HG03457 (cell line): ENCODE results near the gene ERCC6L2.

Source experiments
- ATAC-seq: cut with Tn5 transposase; IDR thresholded peaks from one replicate; pipeline ENCODE4 v1.9.1; 2021; ENCODE audit warnings: moderate number of reproducible peaks; ENCODE audit not compliant: unreplicated experiment

The ERCC6L2 gene

DNA sequence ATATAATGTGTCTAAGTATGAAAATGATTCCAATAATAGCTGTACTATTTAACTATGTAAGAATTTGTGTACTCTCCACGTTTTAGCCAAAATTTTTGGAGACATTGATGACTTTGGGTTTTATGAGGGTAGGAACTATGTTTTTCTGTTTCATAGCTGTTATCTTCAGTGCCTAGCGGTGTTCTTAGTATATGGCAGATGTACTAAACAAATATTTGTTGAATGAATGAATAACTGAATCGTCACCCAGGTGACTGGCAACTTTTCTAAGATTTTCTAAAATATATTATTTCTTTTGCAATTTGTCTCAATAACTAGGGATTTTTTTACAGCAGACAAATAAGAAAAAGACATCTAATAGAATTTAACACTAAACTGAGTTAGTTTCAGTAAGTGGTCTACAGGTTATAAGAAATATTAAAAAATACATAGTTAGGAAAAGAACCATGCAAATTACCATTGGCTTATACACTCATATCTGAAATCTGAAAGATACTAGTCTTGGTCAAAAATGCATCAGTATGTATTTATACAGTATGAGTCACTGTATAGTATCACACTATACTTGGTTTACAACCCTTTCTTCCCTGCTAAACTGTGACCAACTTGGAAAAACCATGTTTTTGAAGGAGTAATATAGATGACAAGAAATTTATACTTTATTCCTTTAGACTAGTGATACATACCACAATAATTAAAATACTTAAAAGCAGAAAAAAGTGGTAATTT lies 10.5 kb upstream of the ERCC6L2 start:
- no peak for ATAC-seq

DNA sequence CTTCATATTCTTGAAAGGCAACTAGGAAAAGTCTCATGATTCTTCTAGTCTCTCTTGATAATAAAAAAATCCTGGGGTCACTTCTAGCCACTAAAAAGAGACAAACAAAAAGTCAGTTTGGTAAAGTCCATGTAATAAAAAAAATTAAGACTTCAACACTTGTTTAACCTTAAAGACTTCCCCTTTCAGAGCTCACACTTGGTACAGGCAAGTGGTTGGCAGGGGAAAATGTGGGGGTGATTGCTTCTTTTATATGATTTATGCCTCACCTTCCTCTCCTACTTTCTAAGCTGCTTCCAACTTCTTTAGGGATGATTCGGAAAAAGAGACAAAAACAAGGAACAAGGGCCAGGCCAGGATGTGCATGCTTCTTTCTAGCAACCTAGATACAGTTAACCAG lies 5.1 kb upstream of the ERCC6L2 start:
- no peak for ATAC-seq

- ATAC-seq = no peak
Observed at GRCh38 chr9:95870906-95871305, 4.6 kb upstream of the ERCC6L2 start.

DNA sequence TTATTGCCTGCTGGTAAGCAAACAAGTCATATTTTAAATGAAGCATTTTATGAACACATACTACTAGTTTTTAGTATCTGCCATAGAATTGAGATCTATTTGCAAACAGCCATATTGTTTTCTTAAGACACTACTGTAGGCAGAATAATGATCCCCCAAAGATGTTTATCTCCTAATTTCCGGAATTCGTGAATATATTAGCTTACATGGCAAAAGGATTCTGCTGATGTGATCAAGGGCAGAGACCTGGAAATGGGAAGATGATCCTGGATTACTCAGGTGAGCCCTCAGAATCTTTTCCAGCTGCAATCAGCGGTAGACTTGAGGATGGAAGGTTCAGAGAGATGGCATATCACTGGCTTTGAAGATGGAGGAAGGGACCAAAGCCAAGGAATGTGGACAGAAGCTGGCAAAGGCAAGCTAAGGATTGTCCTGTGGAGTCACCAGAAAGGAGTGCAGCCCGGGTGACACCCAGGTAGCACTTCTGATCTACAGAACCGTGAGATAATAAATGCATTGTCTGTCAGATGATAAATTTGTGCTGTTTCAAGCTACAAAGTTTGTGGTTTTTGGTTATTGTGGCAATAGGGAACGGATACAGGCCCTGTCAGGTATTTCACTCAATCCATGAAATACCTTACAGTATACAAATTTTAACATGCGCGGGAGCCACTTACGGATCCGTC lies 1.0 kb upstream of the ERCC6L2 start:
- ATAC-seq = no peak

DNA sequence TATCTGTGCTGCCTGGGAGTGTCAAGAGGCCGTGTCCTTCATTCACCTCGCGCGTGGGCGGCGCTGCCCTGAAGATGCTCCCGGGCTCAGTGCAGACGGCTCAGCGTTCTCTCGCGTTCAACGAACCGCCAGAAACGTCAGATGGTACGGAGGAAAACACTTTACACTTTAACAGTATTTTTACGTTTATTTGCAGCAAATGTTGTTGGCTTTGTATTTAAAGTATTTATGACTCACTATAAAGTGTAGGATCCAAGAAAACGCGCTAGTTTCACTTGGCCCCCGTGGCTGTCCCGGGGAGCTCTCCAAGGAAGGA lies 544 bp upstream of the ERCC6L2 start:
- no peak for ATAC-seq

DNA sequence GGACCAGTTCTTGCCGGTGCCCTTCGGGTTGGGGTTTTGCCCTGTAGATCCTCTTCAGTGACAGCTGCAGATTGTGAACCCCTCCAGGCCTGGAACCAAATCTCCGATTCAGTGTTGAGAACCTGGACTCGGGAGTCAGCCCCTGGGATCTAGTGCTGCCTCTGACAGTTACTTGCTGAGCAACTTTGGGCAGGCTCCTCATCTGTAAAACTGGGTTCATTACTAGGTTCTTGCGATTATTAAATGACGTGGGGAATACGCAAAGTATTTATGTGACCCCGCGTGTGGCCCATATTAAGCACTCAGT lies 600 bp downstream of the ERCC6L2 start:
- ATAC-seq = peak; percentile 15

DNA sequence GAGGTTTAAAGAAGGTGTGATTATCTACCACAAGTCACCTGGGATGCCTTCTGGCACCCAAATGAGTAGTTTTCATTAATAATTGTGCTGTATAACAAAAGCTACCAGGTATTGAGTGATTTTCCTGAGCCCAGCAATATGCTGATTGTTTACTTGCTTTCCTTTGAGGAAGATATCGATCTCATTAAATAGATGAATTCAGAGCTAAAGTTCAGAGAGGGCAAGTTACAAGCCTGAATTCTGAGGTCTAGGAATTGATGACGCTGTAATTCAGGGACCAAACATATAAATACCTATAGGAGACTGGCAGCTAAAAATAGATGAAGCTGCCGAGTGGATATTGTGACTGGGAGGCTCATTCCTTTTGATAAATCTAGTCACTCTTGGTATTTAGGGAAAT lies 1.1 kb downstream of the ERCC6L2 start:
- no peak for ATAC-seq

- ATAC-seq = no peak
Observed at GRCh38 chr9:95877984-95878383, 2.5 kb downstream of the ERCC6L2 start.

DNA sequence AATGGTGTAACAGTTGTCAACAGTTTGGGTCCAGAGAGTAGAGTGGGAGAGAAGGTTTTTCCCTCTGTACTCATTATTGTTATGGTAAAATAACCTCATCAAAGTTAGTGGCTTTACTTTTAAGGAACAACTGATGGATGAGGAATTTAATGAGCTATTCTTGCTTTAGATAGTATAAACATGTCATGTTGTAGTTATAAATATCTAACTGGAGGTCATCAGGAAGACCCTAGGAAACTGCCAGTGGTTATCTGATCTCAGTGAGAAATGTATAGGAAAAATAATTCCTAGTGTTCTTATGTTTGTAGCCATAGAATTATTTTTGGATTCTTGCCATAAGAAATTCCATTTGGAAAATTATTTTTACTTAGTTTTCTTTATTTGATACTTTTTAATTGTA lies 4.1 kb downstream of the ERCC6L2 start:
- ATAC-seq = no peak

- no peak for ATAC-seq
Observed at GRCh38 chr9:95880021-95880690, 4.7 kb downstream of the ERCC6L2 start.

DNA sequence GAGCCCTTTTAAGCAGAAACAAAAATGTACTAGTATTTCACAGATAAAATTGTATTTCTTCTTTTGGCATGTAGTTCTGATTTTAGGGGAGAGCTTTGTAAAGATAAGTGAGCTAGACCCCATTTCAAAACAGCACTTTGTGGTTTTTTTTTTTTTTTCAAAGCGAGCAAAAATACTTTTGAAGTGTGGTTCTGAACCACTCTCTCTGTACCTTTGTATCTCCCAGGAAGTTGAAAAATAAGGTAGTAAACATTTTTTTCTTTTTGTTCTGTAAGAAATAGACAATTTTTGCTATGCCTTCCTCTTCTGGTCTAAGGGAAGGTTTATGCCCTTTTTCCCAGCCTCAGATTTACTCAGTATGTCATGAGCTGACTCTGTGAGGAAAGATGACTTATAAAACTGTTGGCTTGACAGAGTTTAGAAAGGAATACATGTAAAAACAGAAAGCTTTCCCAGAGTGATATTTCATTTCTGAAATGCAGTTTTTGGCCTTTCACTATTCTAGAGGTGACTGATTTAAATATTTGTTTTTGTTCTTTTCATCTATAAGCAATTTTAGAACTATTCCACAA lies 12.5 kb downstream of the ERCC6L2 start:
- no peak for ATAC-seq

DNA sequence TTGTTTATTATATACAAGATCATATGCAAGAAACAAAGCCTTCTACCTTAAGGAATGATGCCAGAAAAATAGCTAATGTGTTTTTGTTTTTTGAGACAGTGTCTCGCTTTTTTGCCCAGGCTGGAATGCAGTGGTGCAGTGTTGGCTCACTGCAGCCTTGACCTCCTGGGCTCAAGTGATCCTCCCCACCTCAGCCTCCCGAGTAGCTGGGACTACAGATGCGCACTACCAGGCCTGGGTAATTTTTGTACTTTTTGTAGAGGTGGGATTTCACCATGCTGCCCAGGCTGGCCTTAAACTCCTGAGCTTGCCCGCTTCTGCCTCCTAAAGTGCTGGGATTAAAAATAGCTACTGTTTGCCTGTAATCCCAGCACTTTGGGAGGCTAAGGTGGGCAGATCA lies 15.1 kb downstream of the ERCC6L2 start:
- ATAC-seq = no peak

- no peak for ATAC-seq
Observed at GRCh38 chr9:95891067-95891671, 15.7 kb downstream of the ERCC6L2 start.

- no peak for ATAC-seq
Observed at GRCh38 chr9:95892690-95893089, 17.2 kb downstream of the ERCC6L2 start.

- ATAC-seq = no peak
Observed at GRCh38 chr9:95896580-95896979, 21.1 kb downstream of the ERCC6L2 start.

DNA sequence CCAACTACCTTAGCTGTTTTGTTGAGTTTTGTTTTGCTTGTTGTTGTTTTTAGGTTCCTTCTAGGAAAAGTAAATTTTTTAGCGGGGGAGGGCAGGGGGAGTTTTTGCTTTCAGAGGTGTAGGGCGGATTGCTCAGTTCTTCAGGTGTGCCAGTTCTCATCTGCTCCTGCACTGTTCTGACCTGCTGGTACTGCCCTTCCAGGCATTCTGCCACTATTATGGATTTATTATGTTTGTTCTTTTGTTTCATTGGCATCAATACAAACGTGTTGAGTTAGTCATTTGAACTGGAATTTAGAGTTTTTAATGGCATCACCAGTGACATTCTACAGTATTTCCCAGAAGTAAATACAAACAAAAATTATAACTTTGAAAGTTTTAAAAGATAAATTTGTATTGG lies 26.0 kb downstream of the ERCC6L2 start:
- no peak for ATAC-seq

- no peak for ATAC-seq
Observed at GRCh38 chr9:95903398-95903797, 27.9 kb downstream of the ERCC6L2 start.

GRCh38 chr9:95907794-95908193 lies 32.3 kb downstream of the ERCC6L2 start:
- no peak for ATAC-seq

- no peak for ATAC-seq
Observed at GRCh38 chr9:95910023-95910707, 34.7 kb downstream of the ERCC6L2 start.

DNA sequence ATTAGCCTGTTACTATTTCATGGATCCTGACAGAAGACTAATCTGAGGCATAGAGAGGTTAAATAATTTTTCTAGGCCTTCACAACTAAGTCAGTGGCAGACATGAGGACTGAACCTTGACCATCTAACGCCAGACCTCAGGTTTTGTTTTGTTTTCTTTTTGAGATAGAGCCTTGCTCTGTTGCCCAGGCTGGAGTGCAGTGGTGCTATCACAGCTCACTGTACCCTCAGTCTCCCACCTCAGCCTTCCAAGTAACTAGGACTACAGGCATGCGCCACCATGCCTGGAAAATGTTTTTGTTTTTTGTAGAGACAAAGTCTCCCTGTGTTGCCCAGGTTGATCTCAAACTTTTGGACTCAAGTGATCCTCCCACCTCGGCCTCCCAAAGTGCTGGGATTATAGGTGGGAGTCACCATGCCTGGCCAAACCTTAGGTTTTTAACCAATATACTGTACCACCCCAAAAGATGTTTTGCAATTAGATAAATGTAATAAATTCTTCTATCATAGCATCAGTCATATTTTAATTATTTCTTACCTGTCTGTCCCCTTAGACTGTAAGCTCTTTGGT lies 35.4 kb downstream of the ERCC6L2 start:
- no peak for ATAC-seq

GRCh38 chr9:95912773-95913172 lies 37.3 kb downstream of the ERCC6L2 start:
- no peak for ATAC-seq
